ENCODE measurements around the gene GSTCD. TPM values are rescaled to one million over a fixed set of nuclear protein-coding genes. Genes with fewer than 3 reads are reported as not detected.
"Not testable (repeated sequence)": the region's sequence is repeated elsewhere in the genome, so short reads cannot be mapped to it uniquely, and the experiment has no call there.

The GSTCD gene
- total RNA-seq, 1 donor from 2014 or later: 10.2 TPM

DNA sequence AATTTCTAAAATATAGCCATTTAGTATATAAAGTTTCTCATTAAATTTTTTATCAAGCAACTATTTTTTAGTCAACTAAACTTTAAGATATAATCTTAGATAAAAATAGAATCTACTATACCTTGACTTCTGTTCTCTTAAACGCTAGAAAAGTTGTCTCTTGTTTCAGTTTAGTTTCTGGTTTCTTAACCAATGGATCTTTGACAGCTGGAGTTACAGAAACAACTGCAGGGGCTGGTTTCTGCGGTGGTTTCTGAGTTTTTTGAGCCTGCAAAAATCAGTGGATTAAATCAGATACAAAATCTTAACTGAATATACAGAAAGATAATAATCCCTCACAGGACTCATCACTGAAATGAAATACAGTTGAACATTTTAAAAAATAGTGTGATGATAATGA, 22.0 kb upstream of the GSTCD start:
- Histone ChIP-seq H3K36me3 (peaks cover 90% of the 10 kb centered on the region), H3K9me3 (no peaks in the 10 kb centered on the region), H3K27me3 (no peaks in the 10 kb centered on the region), H3K4me3 (no peak overlapping the region), H3K4me1 (peaks cover 10% of the 10 kb centered on the region), H3K27ac (no peak overlapping the region)
- no peak for DNase-seq
- no peak for ATAC-seq
- intact Hi-C loops (cut with DNase I): no loop called here
- TF ChIP-seq, protein P1, sequence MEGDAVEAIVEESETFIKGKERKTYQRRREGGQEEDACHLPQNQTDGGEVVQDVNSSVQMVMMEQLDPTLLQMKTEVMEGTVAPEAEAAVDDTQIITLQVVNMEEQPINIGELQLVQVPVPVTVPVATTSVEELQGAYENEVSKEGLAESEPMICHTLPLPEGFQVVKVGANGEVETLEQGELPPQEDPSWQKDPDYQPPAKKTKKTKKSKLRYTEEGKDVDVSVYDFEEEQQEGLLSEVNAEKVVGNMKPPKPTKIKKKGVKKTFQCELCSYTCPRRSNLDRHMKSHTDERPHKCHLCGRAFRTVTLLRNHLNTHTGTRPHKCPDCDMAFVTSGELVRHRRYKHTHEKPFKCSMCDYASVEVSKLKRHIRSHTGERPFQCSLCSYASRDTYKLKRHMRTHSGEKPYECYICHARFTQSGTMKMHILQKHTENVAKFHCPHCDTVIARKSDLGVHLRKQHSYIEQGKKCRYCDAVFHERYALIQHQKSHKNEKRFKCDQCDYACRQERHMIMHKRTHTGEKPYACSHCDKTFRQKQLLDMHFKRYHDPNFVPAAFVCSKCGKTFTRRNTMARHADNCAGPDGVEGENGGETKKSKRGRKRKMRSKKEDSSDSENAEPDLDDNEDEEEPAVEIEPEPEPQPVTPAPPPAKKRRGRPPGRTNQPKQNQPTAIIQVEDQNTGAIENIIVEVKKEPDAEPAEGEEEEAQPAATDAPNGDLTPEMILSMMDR (IDR thresholded peaks at IDR 0.05): no peak

DNA sequence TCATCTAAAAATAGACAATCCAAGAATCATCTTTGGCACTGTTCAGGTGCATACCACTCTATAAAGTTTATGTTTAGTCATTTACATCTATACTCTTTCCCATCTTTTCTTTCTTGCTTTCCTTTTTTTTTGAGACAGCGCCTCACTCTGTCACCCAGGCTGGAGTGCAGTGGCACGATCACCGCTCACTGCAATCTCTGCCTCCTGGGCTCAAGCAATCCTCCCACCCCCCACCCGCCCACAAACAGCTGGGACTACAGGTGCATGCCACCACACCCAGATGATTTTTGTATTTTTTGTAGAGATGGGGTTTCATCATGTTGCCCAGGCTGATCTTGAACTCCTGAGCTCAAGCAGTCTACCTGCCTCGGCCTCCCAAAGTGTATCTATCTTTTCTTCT, 13.8 kb upstream of the GSTCD start:
- ATAC-seq; H3K9me3 ChIP-seq; intact Hi-C loops (cut with DNase I); DNase-seq; H3K27me3 ChIP-seq; H3K27ac ChIP-seq; H3K4me3 ChIP-seq; H3K4me1 ChIP-seq: not testable (repeated sequence)
- peaks cover 89% of the 10 kb centered on the region for H3K36me3 ChIP-seq

DNA sequence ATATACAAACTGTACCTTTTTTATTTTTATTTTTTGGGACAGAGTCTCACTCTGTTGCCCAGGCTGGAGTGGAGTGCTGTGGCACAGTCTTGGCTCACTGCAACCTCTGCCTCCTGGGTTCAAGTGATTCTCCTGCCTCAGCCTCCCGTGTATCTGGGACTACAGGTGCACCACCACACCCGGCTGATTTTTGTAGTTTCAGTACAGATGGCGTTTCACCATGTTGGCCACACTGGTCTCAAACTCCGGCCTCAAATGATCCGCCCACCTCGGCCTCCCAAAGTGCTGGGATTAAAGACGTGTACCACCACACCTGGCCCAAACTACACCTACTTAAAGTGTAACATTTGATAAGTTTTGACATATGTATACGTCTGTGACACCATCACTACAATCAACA, 12.8 kb upstream of the GSTCD start:
- DNase-seq; H3K9me3 ChIP-seq; H3K4me3 ChIP-seq; H3K27ac ChIP-seq; ATAC-seq; intact Hi-C loops (cut with DNase I); H3K4me1 ChIP-seq; H3K27me3 ChIP-seq: not testable (repeated sequence)
- H3K36me3 ChIP-seq: peaks cover 84% of the 10 kb centered on the region

DNA sequence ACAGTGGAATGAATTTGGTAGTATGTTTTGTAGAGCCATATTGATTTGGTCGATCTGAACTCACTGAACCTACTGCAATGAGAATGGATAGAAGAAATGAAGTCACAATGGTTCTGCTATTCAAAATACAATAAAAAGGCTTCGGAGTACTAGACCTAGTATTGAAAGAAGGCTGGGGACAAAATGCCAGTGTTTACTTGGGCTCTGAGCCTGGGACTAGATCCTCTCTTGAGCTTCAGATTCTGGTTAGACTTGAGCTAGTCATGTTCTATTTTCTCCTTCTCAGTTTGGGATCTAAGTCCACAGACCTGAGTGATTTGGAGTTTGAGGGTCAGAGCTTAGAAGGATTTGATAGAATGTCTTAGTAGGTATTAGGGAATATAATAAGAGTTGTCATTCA, 10.0 kb upstream of the GSTCD start:
- DNase-seq (no peak), ATAC-seq (no peak)
- Histone ChIP-seq H3K27me3 (no peaks in the 10 kb centered on the region), H3K9me3 (no peaks in the 10 kb centered on the region), H3K27ac (no peak overlapping the region), H3K4me1 (no peaks in the 10 kb centered on the region), H3K36me3 (peaks cover 57% of the 10 kb centered on the region), H3K4me3 (no peak overlapping the region)
- intact Hi-C loops (cut with DNase I): no loop called here
- TF ChIP-seq, protein P1 (IDR thresholded peaks at IDR 0.05): no peak

DNA sequence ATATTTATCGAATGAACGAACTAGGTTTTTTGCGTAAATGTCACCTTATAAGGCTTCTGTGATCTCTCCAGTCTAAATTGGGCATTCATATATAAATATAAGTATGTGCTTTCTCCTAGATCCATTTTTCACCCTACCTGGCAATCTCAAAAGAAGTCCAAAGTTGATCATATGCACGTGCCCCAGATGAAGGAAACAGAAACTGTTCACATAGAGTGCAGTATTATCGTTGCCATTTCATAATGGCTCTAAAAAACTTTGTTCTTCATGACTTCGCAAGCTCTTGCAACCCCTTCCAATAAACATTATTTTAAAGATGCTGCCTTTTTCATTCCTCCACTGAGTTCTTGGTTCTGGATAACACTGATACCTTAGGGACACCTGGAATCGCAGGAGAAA, 803 bp upstream of the GSTCD start:
- Histone ChIP-seq H3K27me3 (no peaks in the 10 kb centered on the region), H3K4me3 (peak overlapping the region; percentile 85), H3K36me3 (no peaks in the 10 kb centered on the region), H3K4me1 (peaks cover 16% of the 10 kb centered on the region), H3K27ac (peak overlapping the region; percentile 80), H3K9me3 (no peaks in the 10 kb centered on the region)
- no peak for ATAC-seq
- DNase-seq: no peak
- TF ChIP-seq, protein P1 (IDR thresholded peaks at IDR 0.05): no peak
- intact Hi-C loops (cut with DNase I): no loop called here

DNA sequence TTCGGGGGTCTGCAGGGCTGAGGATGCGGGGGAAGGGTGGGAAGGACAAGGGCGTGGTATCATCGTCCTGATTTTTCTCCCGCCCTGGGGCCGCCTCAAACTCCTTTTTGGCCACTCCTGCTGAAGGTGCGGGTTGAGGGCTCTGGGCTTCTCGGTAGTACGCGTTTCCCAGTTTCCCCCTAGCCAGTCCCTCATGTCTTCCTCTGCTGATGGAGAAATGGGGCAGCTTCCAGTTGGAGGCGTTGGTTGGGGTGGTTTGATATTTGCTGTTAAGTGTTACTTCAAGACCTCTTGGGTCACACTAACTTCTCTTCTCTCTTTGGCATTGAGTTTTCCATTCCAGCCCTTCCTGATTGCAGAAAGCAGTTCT, 482 bp downstream of the GSTCD start:
- intact Hi-C loops (cut with DNase I): no loop called here
- peak; percentile 24 for ATAC-seq
- H3K4me1 ChIP-seq: peaks cover 16% of the 10 kb centered on the region

More for the DNA sequence above, 482 bp downstream of the GSTCD start:
- H3K9me3 ChIP-seq: no peaks in the 10 kb centered on the region
- H3K27ac ChIP-seq: peak overlapping the region; percentile 80
- no peak for DNase-seq
- H3K36me3 ChIP-seq: no peaks in the 10 kb centered on the region
- H3K27me3 ChIP-seq: no peaks in the 10 kb centered on the region
- TF ChIP-seq, protein P1 (IDR thresholded peaks at IDR 0.05): no peak
- H3K4me3 ChIP-seq: peak overlapping the region; percentile 85

Data from upper lobe of right lung (tissue), 1 donor.